HEK293T (cell line): ENCODE data around the gene ADAM10.

Experiments used
- ELF4 ChIP-seq: fragments of 450-650 bp; IDR thresholded peaks from 2 replicates; pipeline ENCODE4 v1.6.1; 2017; ENCODE audit warnings: antibody characterized with exemption
- FOXA1 ChIP-seq: fragments of 450-650 bp; IDR thresholded peaks from 2 replicates; pipeline ENCODE4 v1.6.1; 2016; ENCODE audit warnings: mild to moderate bottlenecking
- NFRKB ChIP-seq: fragments of 450-650 bp; IDR thresholded peaks from 2 replicates; pipeline ENCODE4 v1.6.1; 2016; ENCODE audit warnings: mild to moderate bottlenecking, moderate library complexity

- TF ChIP-seq FOXA1 (no peak), ELF4 (no peak), NFRKB (no peak)
These were observed 197.6 kb downstream of the ADAM10 start for GRCh38 chr15:58551764-58552504.
